SK-N-SH treated with all-trans-retinoic acid at 6 μM for 48 hours (cell line): ENCODE measurements around the gene GLIS1.
"Not testable (repeated sequence)": the region's sequence is repeated elsewhere in the genome, so short reads cannot be mapped to it uniquely, and the experiment has no call there.

Source experiments
- ATAC-seq: fragments of 200-7000 bp; cut with Tn5 transposase; 3 replicates; pipeline ENCODE4 v1.9.1; 2020; ENCODE audit warnings: mild to moderate bottlenecking, moderate library complexity
- ARNTL ChIP-seq: fragments of 450-650 bp; formaldehyde crosslinking; IDR thresholded peaks from 2 replicates; pipeline ENCODE4 v1.5.0; 2020; ENCODE audit warnings: low read depth, mild to moderate bottlenecking, moderate library complexity, borderline replicate concordance
- BACH2 ChIP-seq: fragments of 250-450 bp; sonication (Bioruptor Pico); IDR thresholded peaks from 2 replicates; pipeline ENCODE4 v1.9.0; 2021; ENCODE audit warnings: mild to moderate bottlenecking, borderline replicate concordance
- CSDC2 ChIP-seq: fragments of 250-450 bp; sonication (Bioruptor Pico); IDR thresholded peaks from 2 replicates; pipeline ENCODE4 v1.5.0; 2020; ENCODE audit warnings: mild to moderate bottlenecking, moderate library complexity
- ESRRG ChIP-seq: fragments of 250-450 bp; sonication (Bioruptor Pico); IDR thresholded peaks from 2 replicates; pipeline ENCODE4 v1.6.1; 2021; ENCODE audit warnings: mild to moderate bottlenecking
- GLIS3 ChIP-seq: fragments of 250-450 bp; sonication (Bioruptor Pico); IDR thresholded peaks from 2 replicates; pipeline ENCODE4 v1.5.0; 2020; ENCODE audit warnings: mild to moderate bottlenecking, moderate library complexity
- ISL1 ChIP-seq: fragments of 250-450 bp; sonication (Bioruptor Pico); IDR thresholded peaks from 2 replicates; pipeline ENCODE4 v2.1.2; 2022; ENCODE audit warnings: mild to moderate bottlenecking, moderate library complexity
- OSR1 ChIP-seq: fragments of 250-450 bp; sonication (Bioruptor Pico); IDR thresholded peaks from 2 replicates; pipeline ENCODE4 v1.8.0; 2022; ENCODE audit warnings: moderate library complexity, mild to moderate bottlenecking, inconsistent platforms
- PATZ1 ChIP-seq: fragments of 250-450 bp; sonication (Bioruptor Pico); IDR thresholded peaks from 2 replicates; pipeline ENCODE4 v1.8.0; 2020; ENCODE audit warnings: mild to moderate bottlenecking, moderate library complexity, borderline replicate concordance
- POU6F1 ChIP-seq: fragments of 250-450 bp; sonication (Bioruptor Pico); IDR thresholded peaks from 2 replicates; pipeline ENCODE4 v1.8.0; 2021; ENCODE audit warnings: low read depth, mild to moderate bottlenecking, moderate library complexity, borderline replicate concordance
- RARB ChIP-seq: fragments of 250-450 bp; sonication (Bioruptor Pico); IDR thresholded peaks from 2 replicates; pipeline ENCODE4 v1.8.0; 2021; ENCODE audit warnings: mild to moderate bottlenecking, moderate library complexity
- TCF4 ChIP-seq: fragments of 250-450 bp; sonication (Bioruptor Pico); IDR thresholded peaks from 2 replicates; pipeline ENCODE4 v1.8.0; 2021; ENCODE audit warnings: mild to moderate bottlenecking, moderate library complexity, borderline replicate concordance
- TSHZ2 ChIP-seq: fragments of 250-450 bp; sonication (Bioruptor Pico); IDR thresholded peaks from 2 replicates; pipeline ENCODE4 v1.5.0; 2020; ENCODE audit warnings: mild to moderate bottlenecking, moderate library complexity
- ZC3H10 ChIP-seq: fragments of 250-450 bp; sonication (Bioruptor Pico); IDR thresholded peaks from 2 replicates; pipeline ENCODE4 v1.5.1; 2021; ENCODE audit warnings: mild to moderate bottlenecking, moderate library complexity
- ZFP3 ChIP-seq: fragments of 250-450 bp; sonication (Bioruptor Pico); IDR thresholded peaks from 2 replicates; pipeline ENCODE4 v1.5.0; 2020; ENCODE audit warnings: mild to moderate bottlenecking, moderate library complexity
- ZFP30 ChIP-seq: fragments of 450-650 bp; formaldehyde crosslinking; IDR thresholded peaks from 2 replicates; pipeline ENCODE4 v1.5.0; 2022; ENCODE audit warnings: mild to moderate bottlenecking, moderate library complexity
- ZNF565 ChIP-seq: fragments of 450-650 bp; formaldehyde crosslinking; conservative IDR thresholded peaks from 2 replicates; pipeline ENCODE4 v1.5.0; 2020; ENCODE audit warnings: low read depth, mild to moderate bottlenecking, moderate library complexity
- ZNF70 ChIP-seq: fragments of 450-650 bp; formaldehyde crosslinking; IDR thresholded peaks from 2 replicates; pipeline ENCODE4 v1.5.0; 2020; ENCODE audit warnings: mild to moderate bottlenecking, moderate library complexity
- ZNF8 ChIP-seq: fragments of 450-650 bp; formaldehyde crosslinking; IDR thresholded peaks from 2 replicates; pipeline ENCODE4 v1.5.0; 2020; ENCODE audit warnings: mild to moderate bottlenecking, moderate library complexity
- TF ChIP-seq, protein P1 (sequence below): fragments of 250-450 bp; sonication (Bioruptor Pico); IDR thresholded peaks from 2 replicates; pipeline ENCODE4 v1.5.1; 2021; ENCODE audit warnings: mild to moderate bottlenecking, moderate library complexity

Gene GLIS1

GRCh38 chr1:53557369-53557768 is 181.6 kb downstream of the GLIS1 start:
- TF ChIP-seq ZC3H10 (CRISPR knock-in tag) (no peak), BACH2 (CRISPR knock-in tag) (no peak), RARB (CRISPR knock-in tag) (no peak), ZNF565 (CRISPR knock-in tag) (no peak), GLIS3 (no peak), CSDC2 (CRISPR knock-in tag) (no peak), PATZ1 (CRISPR knock-in tag) (no peak), OSR1 (CRISPR knock-in tag) (no peak), ZNF70 (CRISPR knock-in tag) (no peak), ZNF8 (no peak)
- ATAC-seq, result no peak

- TF ChIP-seq, protein P1, sequence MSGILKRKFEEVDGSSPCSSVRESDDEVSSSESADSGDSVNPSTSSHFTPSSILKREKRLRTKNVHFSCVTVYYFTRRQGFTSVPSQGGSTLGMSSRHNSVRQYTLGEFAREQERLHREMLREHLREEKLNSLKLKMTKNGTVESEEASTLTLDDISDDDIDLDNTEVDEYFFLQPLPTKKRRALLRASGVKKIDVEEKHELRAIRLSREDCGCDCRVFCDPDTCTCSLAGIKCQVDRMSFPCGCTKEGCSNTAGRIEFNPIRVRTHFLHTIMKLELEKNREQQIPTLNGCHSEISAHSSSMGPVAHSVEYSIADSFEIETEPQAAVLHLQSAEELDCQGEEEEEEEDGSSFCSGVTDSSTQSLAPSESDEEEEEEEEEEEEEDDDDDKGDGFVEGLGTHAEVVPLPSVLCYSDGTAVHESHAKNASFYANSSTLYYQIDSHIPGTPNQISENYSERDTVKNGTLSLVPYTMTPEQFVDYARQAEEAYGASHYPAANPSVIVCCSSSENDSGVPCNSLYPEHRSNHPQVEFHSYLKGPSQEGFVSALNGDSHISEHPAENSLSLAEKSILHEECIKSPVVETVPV (CRISPR knock-in tag), result no peak
- TF ChIP-seq CSDC2 (CRISPR knock-in tag) (no peak), TSHZ2 (CRISPR knock-in tag) (no peak), PATZ1 (CRISPR knock-in tag) (no peak), POU6F1 (no peak), ZFP3 (CRISPR knock-in tag) (no peak), BACH2 (CRISPR knock-in tag) (no peak), ISL1 (CRISPR knock-in tag) (no peak), ZNF8 (no peak), ARNTL (CRISPR knock-in tag) (no peak), OSR1 (CRISPR knock-in tag) (no peak), RARB (CRISPR knock-in tag) (no peak), ZNF565 (CRISPR knock-in tag) (no peak), ZFP30 (CRISPR knock-in tag) (no peak), TCF4 (CRISPR knock-in tag) (no peak), ESRRG (CRISPR knock-in tag) (no peak), ZC3H10 (CRISPR knock-in tag) (no peak)
Observed at GRCh38 chr1:53556657-53557227, 182.2 kb downstream of the GLIS1 start.

GRCh38 chr1:53555620-53556326 is 183.2 kb downstream of the GLIS1 start:
- ATAC-seq, result not testable (repeated sequence)

More at GRCh38 chr1:53556657-53557227, 182.2 kb downstream of the GLIS1 start:
- no peak for ATAC-seq
